Measurements from ENCODE around the gene AHCTF1. TPM values are rescaled to one million over a fixed set of nuclear protein-coding genes. Genes with fewer than 3 reads are reported as not detected.
A peak's percentile ranks its signal among the peaks of the same experiment; 100 is the strongest.
"Not testable (repeated sequence)": the region's sequence is repeated elsewhere in the genome, so short reads cannot be mapped to it uniquely, and the experiment has no call there.

The AHCTF1 gene
- total RNA-seq, 2 donors from 2014 or later = 37.4 to 45.5 TPM

DNA sequence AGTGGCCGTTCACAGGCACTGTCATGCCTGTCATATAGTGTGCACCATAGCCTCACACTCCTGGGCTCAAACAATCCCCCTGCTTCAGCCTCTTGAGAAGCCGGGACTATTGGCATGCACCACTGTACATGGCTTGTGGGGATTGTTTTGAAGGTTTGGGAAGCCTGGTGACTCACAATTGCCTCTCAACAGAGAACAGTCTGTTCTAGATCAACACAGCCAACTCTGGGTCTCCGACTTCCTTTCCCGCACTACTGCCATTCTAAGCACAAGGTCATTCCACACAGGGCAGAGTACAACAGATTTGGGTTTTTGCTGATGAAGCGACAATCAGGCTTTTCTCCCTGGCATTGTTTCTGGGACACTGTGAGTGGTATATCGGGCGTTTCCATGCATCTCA, 15.5 kb upstream of the AHCTF1 start:
- no peak for DNase-seq
- H3K27ac Mint-ChIP-seq = no peak overlapping the region
- no peaks in the 10 kb centered on the region for H3K36me3 Mint-ChIP-seq (ENCODE audit: insufficient read depth in 2 of 2)
- H3K4me3 Mint-ChIP-seq = no peak overlapping the region
- ATAC-seq (replicated peaks in 1 of 2) = no peak
- H3K27me3 Mint-ChIP-seq (ENCODE audit: low read depth) = no peaks in the 10 kb centered on the region
- H3K9me3 Mint-ChIP-seq = no peaks in the 10 kb centered on the region
- H3K4me1 Mint-ChIP-seq (ENCODE audit: low read depth) = no peaks in the 10 kb centered on the region

GRCh38 chr1:246946366-246946765, 14.6 kb upstream of the AHCTF1 start:
- no peaks in the 10 kb centered on the region for H3K36me3 Mint-ChIP-seq (ENCODE audit: insufficient read depth in 2 of 2)
- DNase-seq (no peak), ATAC-seq (replicated peaks in 1 of 2) (no peak)
- H3K4me1 Mint-ChIP-seq (ENCODE audit: low read depth) = no peaks in the 10 kb centered on the region
- H3K27ac Mint-ChIP-seq = no peak overlapping the region
- H3K4me3 Mint-ChIP-seq = no peak overlapping the region
- no peaks in the 10 kb centered on the region for H3K27me3 Mint-ChIP-seq (ENCODE audit: low read depth)
- H3K9me3 Mint-ChIP-seq = no peaks in the 10 kb centered on the region

DNA sequence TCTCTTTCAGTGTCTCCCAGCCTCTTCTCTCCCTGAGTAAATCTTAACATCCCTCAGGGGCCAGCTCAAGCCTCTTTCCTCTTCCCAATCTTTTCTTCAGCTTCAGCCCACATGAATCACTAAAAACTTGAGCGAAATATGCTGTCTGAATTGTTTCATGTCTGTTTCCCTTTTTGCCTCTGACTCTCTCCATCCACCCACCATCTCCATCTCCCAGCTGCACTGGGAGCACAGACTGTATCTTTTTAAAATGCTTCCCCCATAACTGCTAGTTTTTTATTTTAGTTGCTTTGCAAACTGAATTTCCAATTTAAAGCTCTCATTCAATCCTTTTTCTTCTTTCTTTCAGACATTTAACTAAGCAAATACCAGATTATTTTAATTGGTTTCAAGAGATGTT, 3.0 kb upstream of the AHCTF1 start:
- peaks cover 4 to 6% of the 10 kb centered on the region in 2 donors for H3K36me3 Mint-ChIP-seq (ENCODE audit: insufficient read depth in 2 of 2)
- H3K27ac Mint-ChIP-seq = no peak overlapping the region
- H3K9me3 Mint-ChIP-seq = no peaks in the 10 kb centered on the region
- H3K4me3 Mint-ChIP-seq = no peak overlapping the region
- H3K27me3 Mint-ChIP-seq (ENCODE audit: low read depth) = no peaks in the 10 kb centered on the region
- H3K4me1 Mint-ChIP-seq (ENCODE audit: low read depth) = peaks cover 22% of the 10 kb centered on the region
- DNase-seq (no peak), ATAC-seq (replicated peaks in 1 of 2) (no peak)

DNA sequence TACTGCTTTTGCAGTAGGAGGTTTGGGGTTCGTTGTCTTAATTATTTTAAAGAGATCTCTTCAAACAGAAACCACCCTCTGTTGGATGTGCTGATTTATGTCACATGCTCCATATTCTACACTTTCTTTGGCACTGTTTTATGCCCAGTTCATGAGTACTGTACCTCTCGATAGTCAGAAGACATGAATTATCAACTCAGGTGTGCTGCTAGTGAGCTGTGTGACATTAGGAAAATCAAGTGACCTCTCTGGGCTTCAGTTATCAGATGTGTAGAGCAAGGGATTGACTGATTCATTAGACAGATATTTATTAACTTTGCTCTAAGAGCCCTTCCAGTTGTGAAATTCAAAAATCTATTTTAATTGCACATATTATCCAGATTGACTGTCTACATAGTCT, 2.1 kb upstream of the AHCTF1 start:
- no peaks in the 10 kb centered on the region for H3K9me3 Mint-ChIP-seq
- H3K4me3 Mint-ChIP-seq = peak overlapping the region; percentile 47
- no peak for ATAC-seq (replicated peaks in 1 of 2)
- H3K27me3 Mint-ChIP-seq (ENCODE audit: low read depth) = no peaks in the 10 kb centered on the region
- peaks cover 30% of the 10 kb centered on the region for H3K4me1 Mint-ChIP-seq (ENCODE audit: low read depth)
- H3K36me3 Mint-ChIP-seq (ENCODE audit: insufficient read depth in 2 of 2) = peaks cover 5 to 6% of the 10 kb centered on the region in 2 donors
- DNase-seq = no peak
- no peak overlapping the region for H3K27ac Mint-ChIP-seq

- no peak for DNase-seq
- Mint-ChIP-seq H3K4me1 (ENCODE audit: low read depth) (peaks cover 42% of the 10 kb centered on the region), H3K27me3 (ENCODE audit: low read depth) (no peaks in the 10 kb centered on the region), H3K9me3 (no peaks in the 10 kb centered on the region), H3K27ac (peak overlapping the region; percentile 97), H3K36me3 (ENCODE audit: insufficient read depth in 2 of 2) (peaks cover 6 to 11% of the 10 kb centered on the region in 2 donors), H3K4me3 (peak overlapping the region; percentile 95 to 99)
- no peak for ATAC-seq (replicated peaks in 1 of 2)
Measured at GRCh38 chr1:246932366-246932700, 585 bp upstream of the AHCTF1 start.

DNA sequence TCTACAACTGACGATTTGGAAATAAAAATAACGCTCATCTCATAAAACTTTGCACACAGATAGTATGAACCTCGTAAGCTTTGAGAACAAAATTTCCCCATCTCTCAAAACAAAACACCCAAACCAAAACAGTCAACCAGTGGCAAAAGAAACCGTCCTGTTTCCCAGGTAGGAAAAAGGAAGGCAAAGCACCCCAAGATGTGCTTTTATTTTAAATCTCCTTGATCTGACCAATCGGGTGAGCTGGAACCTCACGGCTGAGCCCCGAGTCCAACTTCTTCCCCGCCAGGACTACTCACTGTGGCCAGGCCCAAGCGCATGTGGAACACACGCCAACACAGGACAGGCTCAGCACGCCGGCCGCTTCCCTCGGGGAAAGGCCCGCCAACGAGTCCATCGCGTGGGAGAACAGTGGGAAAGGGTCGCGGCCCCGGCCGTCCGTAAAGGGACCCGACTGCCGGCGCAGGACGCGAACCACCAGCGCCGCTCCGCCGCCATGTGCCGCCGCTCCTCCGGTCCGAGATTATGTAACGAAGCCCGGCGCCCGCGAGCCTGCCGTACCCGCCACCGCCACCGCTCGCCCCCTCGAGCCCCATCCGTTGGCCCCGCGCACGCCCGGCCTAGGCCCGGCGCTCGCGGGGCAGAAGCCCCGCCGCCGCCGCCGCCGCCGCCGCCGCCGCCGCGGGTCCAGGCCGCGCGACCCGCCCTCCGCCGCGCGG, 759 bp downstream of the AHCTF1 start:
- Mint-ChIP-seq H3K4me1 (ENCODE audit: low read depth) (peaks cover 56% of the 10 kb centered on the region), H3K9me3 (no peaks in the 10 kb centered on the region), H3K27ac (peak overlapping the region; percentile 87), H3K4me3 (peak overlapping the region; percentile 92 to 94), H3K27me3 (ENCODE audit: low read depth) (no peaks in the 10 kb centered on the region), H3K36me3 (ENCODE audit: insufficient read depth in 2 of 2) (peaks cover 6 to 24% of the 10 kb centered on the region in 2 donors)
- peak; percentile 35 to 41 for ATAC-seq (replicated peaks in 1 of 2)
- DNase-seq = peak; percentile 64 to 69

DNA sequence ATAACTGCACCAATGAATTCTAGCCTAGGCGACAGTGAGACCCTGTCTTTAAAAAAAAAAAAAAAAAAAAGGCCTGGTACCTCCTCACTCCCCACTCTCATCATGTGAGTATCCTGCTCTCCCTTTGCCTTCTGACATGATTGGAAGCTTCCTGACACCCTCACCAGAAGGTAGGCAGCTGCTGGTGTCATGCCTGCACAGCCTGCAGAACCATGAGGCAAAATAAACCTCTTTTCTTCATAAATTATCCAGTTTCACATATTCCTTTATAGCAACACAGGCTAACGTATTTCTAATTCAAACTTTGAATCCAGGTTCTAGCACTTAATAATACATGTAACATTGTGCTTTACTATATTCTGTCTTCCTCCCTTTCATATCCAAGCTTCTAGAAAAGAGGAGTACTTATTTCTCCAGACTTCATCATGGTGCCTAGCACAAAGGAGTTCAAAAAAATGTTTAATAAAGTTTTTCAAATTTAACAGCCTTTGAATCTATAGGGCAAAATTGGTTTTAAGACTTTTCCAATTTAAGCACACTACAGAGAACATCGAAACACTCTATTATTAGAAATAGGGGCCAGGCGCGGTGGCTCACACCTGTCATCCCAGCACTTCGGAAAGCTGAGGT, 5.6 kb downstream of the AHCTF1 start:
- no peak for DNase-seq
- H3K4me1 Mint-ChIP-seq (ENCODE audit: low read depth) = peaks cover 79% of the 10 kb centered on the region
- peak overlapping the region; percentile 46 for H3K27ac Mint-ChIP-seq
- H3K36me3 Mint-ChIP-seq (ENCODE audit: insufficient read depth in 2 of 2) = peaks cover 5 to 30% of the 10 kb centered on the region in 2 donors
- no peaks in the 10 kb centered on the region for H3K27me3 Mint-ChIP-seq (ENCODE audit: low read depth)
- H3K4me3 Mint-ChIP-seq = no peak overlapping the region
- H3K9me3 Mint-ChIP-seq = no peaks in the 10 kb centered on the region
- no peak for ATAC-seq (replicated peaks in 1 of 2)

- no peak overlapping the region for H3K27ac Mint-ChIP-seq
- H3K4me3 Mint-ChIP-seq = no peak overlapping the region
- peaks cover 1 to 29% of the 10 kb centered on the region in 2 donors for H3K36me3 Mint-ChIP-seq (ENCODE audit: insufficient read depth in 2 of 2)
- no peaks in the 10 kb centered on the region for H3K9me3 Mint-ChIP-seq
- no peak for ATAC-seq (replicated peaks in 1 of 2)
- H3K27me3 Mint-ChIP-seq (ENCODE audit: low read depth) = no peaks in the 10 kb centered on the region
- DNase-seq = no peak
- H3K4me1 Mint-ChIP-seq (ENCODE audit: low read depth) = peaks cover 67% of the 10 kb centered on the region
Measured at GRCh38 chr1:246923900-246924299, 7.8 kb downstream of the AHCTF1 start.

- Mint-ChIP-seq H3K27ac (no peak overlapping the region), H3K9me3 (no peaks in the 10 kb centered on the region), H3K4me1 (ENCODE audit: low read depth) (peaks cover 64% of the 10 kb centered on the region), H3K27me3 (ENCODE audit: low read depth) (no peaks in the 10 kb centered on the region), H3K4me3 (no peak overlapping the region), H3K36me3 (ENCODE audit: insufficient read depth in 2 of 2) (peaks cover 1 to 24% of the 10 kb centered on the region in 2 donors)
- no peak for DNase-seq
- ATAC-seq (replicated peaks in 1 of 2) = no peak
Measured at GRCh38 chr1:246923482-246923881, 8.3 kb downstream of the AHCTF1 start.

GRCh38 chr1:246921481-246921880, 10.3 kb downstream of the AHCTF1 start:
- DNase-seq (no peak), ATAC-seq (replicated peaks in 1 of 2) (no peak)
- Mint-ChIP-seq H3K27ac (no peak overlapping the region), H3K4me3 (no peak overlapping the region), H3K4me1 (ENCODE audit: low read depth) (peaks cover 52% of the 10 kb centered on the region), H3K36me3 (ENCODE audit: insufficient read depth in 2 of 2) (peaks cover 1 to 17% of the 10 kb centered on the region in 2 donors), H3K9me3 (no peaks in the 10 kb centered on the region), H3K27me3 (ENCODE audit: low read depth) (no peaks in the 10 kb centered on the region)

DNA sequence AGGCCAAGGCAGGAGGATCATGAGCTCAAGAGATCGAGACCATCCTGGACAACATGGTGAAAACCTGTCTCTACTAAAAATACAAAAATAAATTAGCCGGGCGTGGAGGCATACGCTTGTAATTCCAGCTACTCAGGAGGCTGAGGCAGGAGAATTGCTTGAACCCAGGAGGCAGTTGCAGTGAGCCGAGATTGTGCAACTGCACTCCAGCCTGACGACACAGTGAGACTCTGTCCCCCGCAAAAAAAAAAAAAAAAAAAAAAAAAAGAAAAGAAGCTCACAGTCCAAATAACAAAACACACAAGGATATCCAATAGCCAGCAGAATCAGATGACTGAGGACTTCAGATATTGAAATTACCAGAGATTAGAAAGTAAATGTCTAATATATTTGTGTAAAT, 11.8 kb downstream of the AHCTF1 start:
- Mint-ChIP-seq H3K36me3 (ENCODE audit: insufficient read depth in 2 of 2) (peaks cover 0 to 22% of the 10 kb centered on the region in 2 donors), H3K4me1 (ENCODE audit: low read depth) (peaks cover 41% of the 10 kb centered on the region)

DNA sequence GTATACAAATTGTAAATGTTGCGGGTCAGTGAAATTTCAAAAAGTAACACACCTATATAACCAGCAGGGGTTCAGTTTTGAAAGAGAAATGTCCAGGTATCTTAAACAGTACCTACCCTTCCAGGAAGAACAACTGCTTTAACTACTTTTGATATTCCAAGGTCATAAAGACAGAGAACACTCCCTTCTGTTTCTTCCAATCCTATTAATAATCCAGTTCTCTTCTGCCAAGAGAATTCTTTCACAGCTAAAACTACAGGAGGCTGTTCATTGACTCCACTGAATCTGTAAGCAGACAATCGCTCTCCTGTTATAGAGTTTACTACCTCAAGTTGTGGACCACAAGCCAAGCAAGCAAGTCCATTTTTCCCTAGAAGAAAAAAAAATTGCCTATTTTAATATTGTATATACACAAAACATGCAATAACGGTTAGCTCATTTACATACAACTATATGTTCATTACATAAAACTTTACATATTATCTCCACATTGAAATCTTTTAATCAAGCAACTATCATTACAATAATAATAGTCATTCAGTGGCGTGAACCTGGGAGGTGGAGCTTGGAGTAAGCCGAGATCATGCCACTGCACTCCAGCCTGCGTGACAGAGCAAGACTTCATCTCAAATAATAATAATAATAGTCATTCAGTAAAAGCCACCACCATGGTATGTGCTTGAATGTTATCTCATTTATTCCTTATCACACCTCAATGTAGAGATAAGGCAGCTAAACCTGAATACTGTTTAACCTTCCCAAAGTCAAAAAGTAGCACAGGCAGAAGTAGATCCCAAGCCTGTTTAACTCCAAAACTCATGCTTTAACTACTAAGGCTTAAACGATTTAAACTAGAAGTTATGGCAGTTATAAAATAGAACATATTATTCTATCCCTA, 15.5 kb downstream of the AHCTF1 start:
- not testable (repeated sequence) for H3K27ac Mint-ChIP-seq; ATAC-seq (replicated peaks in 1 of 2); H3K27me3 Mint-ChIP-seq (ENCODE audit: low read depth); H3K9me3 Mint-ChIP-seq; DNase-seq; H3K4me3 Mint-ChIP-seq
- Mint-ChIP-seq H3K36me3 (ENCODE audit: insufficient read depth in 2 of 2) (peaks cover 0 to 26% of the 10 kb centered on the region in 2 donors), H3K4me1 (ENCODE audit: low read depth) (peaks cover 21% of the 10 kb centered on the region)

More for the DNA sequence above, 11.8 kb downstream of the AHCTF1 start:
- no peak for DNase-seq
- H3K27me3 Mint-ChIP-seq (ENCODE audit: low read depth) = no peaks in the 10 kb centered on the region
- no peak overlapping the region for H3K27ac Mint-ChIP-seq
- ATAC-seq (replicated peaks in 1 of 2) = no peak
- H3K4me3 Mint-ChIP-seq = no peak overlapping the region
- no peaks in the 10 kb centered on the region for H3K9me3 Mint-ChIP-seq

GRCh38 chr1:246907472-246907871, 24.3 kb downstream of the AHCTF1 start:
- H3K4me3 Mint-ChIP-seq = no peak overlapping the region
- no peaks in the 10 kb centered on the region for H3K9me3 Mint-ChIP-seq
- no peaks in the 10 kb centered on the region for H3K27me3 Mint-ChIP-seq (ENCODE audit: low read depth)
- no peak for ATAC-seq (replicated peaks in 1 of 2)
- peak overlapping the region; percentile 48 for H3K27ac Mint-ChIP-seq
- DNase-seq = peak in 1 of 2 donors; percentile 8
- H3K4me1 Mint-ChIP-seq (ENCODE audit: low read depth) = peaks cover 5% of the 10 kb centered on the region
- H3K36me3 Mint-ChIP-seq (ENCODE audit: insufficient read depth in 2 of 2) = peaks cover 5 to 40% of the 10 kb centered on the region in 2 donors
